HG03139 (cell line): ENCODE data around the gene OR13C3.
"Not testable (repeated sequence)": the region's sequence is repeated elsewhere in the genome, so short reads cannot be mapped to it uniquely, and the experiment has no call there.

Experiments
- ATAC-seq: cut with Tn5 transposase; IDR thresholded peaks from one replicate; pipeline ENCODE4 v1.9.1; 2021; ENCODE audit not compliant: unreplicated experiment

OR13C3 gene

DNA sequence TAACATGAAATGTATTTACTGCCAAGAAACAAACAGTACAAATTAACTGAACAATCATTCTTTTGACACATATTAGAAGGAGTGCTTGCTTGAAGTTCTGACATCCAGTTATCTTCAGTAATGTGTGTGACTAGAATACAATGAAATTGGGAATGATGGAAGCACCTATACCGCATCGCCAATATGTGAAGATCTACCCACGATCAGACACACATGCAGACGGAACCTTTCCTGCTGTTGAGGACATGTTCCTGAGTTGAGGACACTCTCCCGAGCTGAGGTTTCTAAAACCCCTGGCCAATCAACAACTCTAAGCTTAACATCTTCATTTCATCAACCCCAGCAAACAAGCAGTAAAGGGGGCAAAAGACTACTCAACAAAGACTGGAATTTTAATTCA lies at the start of gene OR13C3:
OR13C3 (minus strand) TSS at position 101 of the 400 bp plus-strand sequence. CDS start 133 bp downstream, outside the sequence.
- no peak for ATAC-seq

GRCh38 chr9:104580562-104580961 lies 43.9 kb upstream of the OR13C3 start:
- ATAC-seq, result no peak

DNA sequence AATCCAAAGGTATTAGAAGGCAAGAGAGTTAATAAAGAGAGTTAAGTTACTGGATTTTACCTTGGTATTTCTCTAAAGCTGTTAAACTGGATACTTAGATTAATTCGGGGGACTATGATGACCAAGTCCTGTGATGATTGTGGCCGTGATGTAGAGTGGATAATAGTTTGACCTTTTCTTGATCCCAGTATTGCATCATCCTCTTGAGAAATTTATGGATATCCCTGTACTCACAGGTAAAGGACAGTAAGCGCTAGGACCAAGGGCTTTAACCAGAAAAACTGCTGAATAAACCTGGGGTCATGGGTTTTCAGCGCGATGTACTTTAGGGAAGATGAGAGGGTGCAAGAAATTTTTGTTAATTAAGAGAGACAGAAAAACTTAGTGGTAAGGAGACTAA lies 40.6 kb upstream of the OR13C3 start:
- ATAC-seq, result no peak

DNA sequence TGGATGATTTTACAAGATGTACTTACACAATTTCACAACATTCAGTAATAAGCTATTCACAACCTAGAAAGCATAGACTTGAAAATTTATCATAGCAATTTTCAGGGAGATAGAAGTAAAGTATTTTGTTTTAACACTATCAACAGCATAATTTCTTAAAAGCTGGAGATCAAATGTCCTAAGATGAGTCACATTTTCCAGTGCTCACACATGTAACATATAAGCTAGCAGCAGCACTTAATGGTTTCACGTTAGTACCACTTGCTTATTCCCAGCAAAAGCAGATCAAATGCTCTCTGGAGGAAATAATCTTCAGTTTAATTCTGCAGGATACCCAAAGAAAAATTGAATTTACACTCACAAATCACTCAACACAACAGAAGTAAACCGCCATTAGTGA lies 38.8 kb upstream of the OR13C3 start:
- no peak for ATAC-seq

DNA sequence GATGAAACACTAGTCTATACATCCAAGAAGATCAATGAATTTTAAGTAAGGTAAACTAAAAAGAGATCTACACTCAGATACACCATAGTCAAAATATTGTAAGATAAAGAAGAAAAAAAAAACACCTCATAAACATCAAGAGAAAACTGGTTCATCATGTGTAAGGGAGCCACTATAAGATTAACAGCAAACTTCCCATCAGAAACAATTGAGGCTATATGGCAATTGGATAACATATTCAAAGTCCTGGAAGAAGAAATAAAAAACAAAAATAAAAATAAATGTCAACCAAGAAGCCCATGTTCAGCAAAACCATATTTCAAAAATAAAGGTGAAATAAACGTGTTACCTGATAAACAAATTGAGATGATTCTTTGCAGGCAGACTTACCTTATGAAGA lies 36.0 kb upstream of the OR13C3 start:
- ATAC-seq, result no peak

- ATAC-seq, result no peak
Observed at GRCh38 chr9:104568868-104569267, 32.2 kb upstream of the OR13C3 start, which contains the start of gene OR13C8. TSS of gene OR13C8 (plus strand) at chr9:104569168. CDS start at chr9:104569168, 0 bp downstream.

DNA sequence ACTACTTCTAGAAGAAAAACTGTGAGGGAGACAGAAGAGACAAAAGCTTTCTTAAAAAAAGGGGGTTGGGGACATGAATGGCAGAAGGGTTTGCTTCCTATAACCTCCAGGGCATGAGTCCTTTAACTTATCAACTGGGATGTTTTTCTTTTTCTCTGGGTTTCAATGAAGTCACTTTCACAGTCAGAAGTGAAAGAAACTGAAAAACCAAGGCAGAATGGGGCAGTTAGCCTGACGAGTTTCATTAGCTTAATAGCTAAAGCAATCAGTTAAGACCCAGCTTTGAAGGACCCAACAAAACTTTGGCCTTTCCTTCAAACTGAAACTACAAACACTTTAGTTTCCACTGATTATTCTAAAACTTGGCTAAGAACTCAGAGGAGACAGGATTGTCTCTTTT lies 27.7 kb upstream of the OR13C3 start:
- ATAC-seq, result no peak

DNA sequence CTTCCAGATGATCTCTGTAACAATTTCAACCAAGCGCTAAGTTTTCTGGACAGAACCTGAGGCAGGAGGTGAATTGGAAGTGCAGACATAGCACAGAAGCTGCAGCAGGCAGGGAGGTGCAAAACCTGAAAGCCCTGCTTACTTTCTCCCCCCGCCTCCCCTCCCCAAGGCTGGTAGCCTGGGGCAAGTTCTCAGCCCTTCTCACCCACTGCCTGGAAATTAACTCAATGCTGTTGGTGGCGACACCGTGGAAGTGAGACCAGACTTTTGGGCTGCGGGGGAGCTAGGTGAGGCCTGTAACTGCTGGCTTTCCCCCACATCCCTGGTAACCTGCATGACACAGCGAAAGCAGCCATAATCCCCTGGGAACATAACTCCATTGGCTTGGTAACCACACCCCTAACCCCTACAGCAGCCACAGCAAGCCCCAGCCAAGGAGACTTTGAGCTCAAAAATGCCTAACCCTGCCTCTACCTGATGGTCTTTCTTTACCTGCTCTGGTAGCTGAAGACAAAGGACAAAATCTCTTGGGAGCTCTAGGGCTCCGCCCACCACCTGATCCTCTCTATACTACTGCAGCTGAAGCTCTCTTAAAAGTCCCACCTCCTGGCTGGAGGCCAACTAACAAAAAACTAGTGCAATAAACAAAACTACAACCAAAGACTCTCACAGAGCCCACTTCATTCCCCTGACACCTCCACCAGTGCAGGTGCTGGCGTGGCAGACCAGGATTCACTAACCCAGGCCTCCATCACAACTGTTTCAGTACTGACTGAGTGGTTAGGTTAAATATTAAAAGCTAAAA lies 20.4 kb upstream of the OR13C3 start:
- no peak for ATAC-seq

DNA sequence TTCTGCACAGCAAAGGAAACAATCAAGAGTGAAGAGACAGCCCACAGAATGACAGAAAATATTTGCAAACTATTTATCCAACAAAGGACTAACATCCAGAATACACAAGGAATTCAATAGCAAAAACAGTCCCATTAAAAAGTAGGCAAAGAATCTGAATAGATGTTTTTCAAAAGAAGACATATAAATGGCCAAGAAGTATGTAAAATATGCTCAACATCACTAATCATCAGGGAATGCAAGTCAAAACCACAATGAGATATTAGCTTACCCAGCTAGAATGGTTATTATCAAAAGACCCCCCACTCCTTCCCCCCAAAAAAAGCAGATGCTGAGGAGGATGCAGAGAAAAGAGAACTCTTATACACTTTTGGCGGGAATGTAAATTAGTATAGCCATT lies 18.9 kb upstream of the OR13C3 start:
- no peak for ATAC-seq

- no peak for ATAC-seq
Observed at GRCh38 chr9:104553261-104553660, 16.6 kb upstream of the OR13C3 start.

GRCh38 chr9:104544644-104545043 lies 8.0 kb upstream of the OR13C3 start:
- ATAC-seq, result no peak

- ATAC-seq, result no peak
Observed at GRCh38 chr9:104539275-104539674, 2.6 kb upstream of the OR13C3 start.

DNA sequence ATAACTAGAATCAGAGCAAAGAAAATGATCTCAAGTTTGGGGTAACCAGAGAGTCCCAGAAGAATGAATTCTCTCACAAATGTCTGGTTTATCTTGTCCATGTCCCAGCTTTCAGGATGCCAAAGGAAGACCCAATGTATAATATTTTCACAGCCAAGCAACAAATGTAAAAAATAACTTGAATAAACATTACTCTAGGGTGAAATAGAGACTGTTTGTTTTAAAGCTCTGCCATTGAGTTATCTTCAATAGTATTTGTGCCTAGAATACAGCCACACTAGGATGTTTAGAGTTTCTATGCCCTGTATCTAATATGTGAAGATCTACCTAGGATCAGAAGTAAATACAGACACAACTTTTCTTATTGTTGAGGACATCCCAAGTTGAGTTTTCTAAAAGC lies 9.5 kb downstream of the OR13C3 start, which contains the start of gene OR13C4:
OR13C4 (minus strand) TSS at position 101 of the 400 bp plus-strand sequence; CDS start at position 101, 0 bp downstream.
- ATAC-seq, result no peak

DNA sequence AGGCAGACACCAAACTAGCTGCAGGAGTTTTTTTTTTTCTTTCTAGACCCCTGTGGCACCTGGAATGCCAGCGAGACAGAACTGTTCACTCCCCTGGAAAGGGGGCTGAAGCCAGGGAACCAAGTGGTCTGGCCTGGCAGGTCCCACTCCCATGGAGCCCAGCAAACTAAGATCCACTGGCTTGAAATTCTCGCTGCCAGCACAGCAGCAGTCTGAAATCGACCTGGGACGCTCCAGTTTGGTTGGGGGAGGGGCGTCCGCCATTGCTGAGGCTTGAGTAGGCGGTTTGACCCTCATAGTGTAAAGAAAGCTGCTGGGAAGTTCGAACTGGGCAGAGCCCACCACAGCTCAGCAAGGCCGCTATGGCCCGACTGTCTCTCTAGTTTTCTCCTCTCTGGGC lies 16.4 kb downstream of the OR13C3 start:
- ATAC-seq, result not testable (repeated sequence)

DNA sequence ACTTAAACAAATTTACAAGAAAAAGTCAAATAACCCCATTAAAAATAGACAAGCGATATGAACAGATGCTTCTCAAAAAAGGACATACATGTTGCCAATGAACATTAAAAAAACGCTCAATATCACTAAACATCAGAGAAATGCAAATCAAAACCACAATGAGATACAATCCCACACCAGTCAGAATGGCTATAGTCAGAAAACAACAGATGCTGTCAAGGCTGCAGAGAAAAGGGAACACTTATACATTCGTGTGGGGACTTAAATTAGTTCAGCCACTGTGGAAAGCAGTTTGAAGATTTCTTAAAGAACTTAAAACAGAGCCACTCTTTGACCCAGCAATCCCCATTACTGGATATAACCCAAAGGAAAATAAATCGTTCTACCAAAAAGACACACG lies 21.8 kb downstream of the OR13C3 start:
- ATAC-seq, result no peak

DNA sequence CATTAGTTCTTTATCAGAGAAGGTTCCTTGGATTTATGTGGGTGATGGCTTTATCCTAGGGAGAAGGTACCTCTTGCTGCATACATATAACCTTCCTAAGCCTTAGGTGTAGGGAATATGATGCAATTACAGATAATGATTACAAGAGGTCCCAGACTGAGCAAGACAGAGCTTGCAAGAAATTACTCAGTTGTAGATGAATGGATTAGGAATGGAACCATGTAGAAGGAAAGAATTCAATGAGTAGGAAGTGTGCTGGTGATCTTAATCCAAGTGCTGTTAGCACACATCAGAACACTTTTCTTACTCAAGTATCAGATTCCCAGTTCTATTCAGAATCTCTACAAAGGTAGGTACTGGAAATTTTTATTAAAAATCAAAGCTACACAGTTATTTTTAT lies 30.1 kb downstream of the OR13C3 start:
- no peak for ATAC-seq

DNA sequence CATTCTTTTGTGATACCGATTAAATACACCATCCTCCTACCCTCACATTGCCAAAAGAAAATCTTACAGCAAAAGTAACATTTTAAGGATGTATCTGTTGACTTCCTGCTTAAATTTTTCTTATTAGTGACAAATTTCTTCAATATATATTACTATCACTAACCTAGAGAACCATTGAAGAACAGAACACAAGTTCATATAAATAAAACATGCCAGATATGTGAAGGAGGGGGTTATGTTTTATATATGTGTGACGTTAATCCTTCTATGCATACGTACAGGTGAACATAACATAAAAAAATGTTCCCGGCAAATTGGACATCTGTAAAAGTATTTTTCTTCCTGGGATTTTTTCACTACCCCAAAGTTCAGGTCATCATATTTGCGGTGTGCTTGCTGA lies 32.7 kb downstream of the OR13C3 start, which contains the start of gene OR13F1:
OR13F1 (plus strand) TSS at position 301 of the 400 bp plus-strand sequence; CDS start at position 301, 0 bp downstream.
- ATAC-seq, result no peak

GRCh38 chr9:104503440-104503839 lies 33.2 kb downstream of the OR13C3 start:
- no peak for ATAC-seq

DNA sequence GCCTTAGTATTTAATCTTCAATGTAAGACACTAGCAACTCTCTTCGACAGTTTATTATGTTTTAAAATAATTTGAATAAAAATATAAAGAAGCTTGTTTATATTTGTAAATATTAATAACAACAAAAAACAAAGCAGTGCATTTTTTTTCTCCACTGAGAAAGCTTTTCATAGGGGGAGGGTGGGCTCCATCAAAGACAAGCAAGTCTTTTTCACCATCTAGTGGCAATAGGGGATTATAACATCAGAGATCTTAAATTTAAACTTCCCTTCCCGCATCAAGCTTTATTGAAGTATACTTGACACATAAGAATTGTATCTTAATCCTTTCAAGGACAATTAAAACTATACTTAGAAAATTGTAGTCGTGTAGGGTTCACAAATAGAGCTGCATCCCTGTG lies 41.8 kb downstream of the OR13C3 start:
- no peak for ATAC-seq
